Fibroblast of skin of right biceps (primary cell): ENCODE results near the gene TAMM41.
"Not testable (repeated sequence)": the region's sequence is repeated elsewhere in the genome, so short reads cannot be mapped to it uniquely, and the experiment has no call there.

Experiments
- DNase-seq: peaks from one replicate; pipeline ENCODE4 v3.0.0-alpha.2; 2013

TAMM41 gene

DNA sequence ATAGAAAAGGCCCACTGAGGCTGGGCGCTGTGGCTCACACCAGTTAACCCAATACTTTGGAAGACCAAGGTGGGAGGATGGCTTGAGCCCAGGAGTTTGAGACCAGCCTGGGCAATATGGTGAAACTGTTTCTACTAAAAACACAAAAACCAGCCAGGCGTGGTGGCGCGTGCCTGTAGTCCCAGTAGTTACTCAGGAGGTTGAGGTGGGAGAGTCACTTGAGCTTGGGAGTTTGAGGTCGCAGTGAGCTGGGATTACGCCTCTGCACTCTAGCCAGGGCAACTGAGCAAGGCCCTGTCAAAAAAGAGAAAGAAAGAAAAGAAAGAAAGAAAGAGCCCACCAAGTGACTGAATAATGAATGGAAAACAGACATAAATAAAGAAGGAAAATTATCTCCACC lies 32.0 kb downstream of the TAMM41 start:
- DNase-seq, result no peak

DNA sequence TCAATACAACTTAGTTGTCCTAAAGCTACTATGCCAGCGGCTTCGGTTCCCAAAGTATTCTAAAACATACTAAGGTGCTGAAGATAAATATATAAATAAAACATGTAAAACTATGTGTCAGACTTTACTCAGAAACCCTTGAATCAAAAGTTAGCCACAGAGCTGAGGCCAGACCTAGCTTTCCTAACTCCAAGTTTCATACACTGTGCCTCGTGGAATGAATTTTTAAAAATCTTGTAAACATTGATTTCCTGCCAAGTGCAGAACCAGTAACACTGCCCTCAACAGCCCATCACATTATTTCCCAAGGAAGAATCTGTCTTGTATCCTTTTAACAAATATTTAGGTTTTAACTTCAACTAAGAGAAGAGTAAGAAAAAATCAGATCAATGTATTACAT lies 36.4 kb downstream of the TAMM41 start:
- DNase-seq, result peak; percentile 45

DNA sequence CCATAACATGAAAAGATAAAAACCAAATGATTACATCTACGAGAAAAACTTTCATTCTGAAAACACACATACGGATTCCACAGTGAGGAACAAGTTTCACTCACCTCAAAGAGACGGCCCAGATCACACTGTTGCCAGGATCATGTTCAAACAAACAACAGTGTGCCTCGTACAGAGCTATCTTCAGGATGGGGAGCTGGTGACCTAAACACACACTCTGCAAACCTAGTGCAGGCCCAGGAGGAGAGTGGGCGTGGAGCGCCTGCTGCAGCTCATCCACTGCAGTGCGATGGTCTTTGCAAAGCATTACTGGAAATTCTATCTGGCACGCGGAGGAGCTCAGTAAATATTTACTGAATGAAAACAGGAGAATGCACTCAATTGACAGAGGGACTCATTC lies 38.5 kb downstream of the TAMM41 start:
- peak; percentile 14 for DNase-seq

DNA sequence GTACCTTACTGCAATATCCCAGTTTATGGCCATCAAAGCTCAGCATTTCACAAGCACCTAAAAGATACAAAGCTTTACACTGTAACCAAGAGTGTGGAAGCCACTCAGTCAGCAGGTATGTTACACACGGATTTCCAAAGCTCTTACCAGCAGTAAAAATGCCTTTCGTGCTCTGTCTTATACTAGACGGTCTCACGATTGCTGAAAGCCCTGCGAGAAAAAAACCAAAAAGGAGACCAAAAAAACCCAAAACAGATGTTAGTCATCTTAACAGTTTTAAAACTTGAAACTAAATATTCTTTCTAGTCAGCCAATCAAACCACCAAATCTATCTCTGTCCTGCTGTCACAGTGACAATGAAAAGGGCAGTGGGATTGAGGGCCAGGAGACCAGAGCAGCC lies 39.0 kb downstream of the TAMM41 start:
- DNase-seq, result peak; percentile 35

DNA sequence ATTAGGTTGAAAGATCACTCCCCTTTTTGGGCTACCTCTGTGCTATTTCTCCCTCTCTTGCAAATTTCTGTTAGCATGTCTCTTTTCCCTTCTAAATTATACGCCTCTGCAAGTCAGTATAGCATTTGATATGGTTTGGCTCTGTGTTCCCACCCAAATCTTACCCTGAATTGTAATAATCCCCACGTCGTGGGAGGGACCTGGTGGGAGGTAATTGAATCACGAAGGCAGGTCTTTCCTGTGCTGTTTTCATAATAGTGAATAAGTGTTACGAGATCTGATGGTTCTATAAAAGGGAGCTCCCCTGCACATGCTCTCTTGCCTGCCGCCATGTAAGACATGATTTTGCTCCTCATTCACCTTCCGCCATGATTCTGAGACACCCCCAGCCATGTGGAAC lies 41.0 kb downstream of the TAMM41 start:
- DNase-seq, result no peak

DNA sequence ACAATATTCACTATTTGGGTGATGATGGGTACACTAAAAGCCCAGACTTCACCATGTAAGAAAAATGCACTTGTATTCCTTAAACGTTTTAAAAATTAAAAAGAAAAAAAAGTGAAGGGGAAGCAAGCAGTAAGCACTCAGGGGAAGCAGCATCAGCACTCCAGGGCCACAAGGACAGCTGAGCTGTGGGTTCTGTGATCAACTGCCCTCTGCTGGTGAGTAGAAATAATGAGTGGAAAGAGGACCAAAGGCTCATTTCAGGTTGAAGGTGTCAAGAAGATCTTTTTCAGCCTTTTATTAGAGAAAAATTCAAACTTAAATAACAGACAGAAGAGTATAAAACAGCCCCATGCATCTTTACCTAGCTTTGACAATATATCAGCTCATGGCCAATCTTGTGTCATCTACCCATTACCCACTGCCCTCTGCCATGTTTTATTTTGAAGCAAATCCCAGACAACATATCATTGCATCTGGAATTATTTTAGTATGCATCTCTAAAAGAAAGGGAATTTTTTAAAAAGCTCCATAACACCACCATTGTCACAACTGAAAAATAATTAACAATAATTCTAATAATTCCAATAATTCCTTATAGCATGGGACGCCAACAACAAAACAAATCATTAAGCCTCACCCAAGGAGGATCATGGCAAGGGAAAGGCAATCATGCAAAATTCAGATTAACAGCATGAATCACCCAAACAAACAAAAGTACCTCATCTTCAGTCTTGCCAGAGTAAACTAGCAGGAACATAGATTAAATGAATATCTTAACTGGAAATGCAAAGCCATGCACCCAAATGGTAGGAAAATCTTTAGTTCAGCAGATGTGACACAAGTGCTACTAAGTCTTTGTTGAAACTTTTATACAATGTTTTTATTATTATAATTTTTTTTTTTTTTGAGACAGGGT lies 42.5 kb downstream of the TAMM41 start:
- DNase-seq, result peak; percentile 62

DNA sequence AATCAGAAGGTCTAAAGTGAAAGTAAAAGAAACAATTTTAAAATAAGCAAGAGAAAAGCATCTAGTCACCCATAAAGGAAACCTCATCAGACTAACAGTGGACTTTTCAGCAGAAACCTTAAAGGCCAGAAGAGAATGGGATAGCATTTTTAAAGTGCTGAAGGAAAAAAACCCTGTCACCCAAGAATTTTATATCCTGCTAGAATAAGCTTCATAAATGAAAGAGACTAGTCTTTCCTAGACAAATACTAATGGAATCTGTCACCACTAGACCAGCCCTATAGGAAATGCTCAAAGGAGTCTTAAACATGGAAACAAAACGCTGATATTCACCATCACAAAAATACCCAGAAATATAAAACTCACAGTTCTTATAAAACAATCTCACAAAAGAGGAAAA lies 46.9 kb downstream of the TAMM41 start:
- DNase-seq, result no peak

DNA sequence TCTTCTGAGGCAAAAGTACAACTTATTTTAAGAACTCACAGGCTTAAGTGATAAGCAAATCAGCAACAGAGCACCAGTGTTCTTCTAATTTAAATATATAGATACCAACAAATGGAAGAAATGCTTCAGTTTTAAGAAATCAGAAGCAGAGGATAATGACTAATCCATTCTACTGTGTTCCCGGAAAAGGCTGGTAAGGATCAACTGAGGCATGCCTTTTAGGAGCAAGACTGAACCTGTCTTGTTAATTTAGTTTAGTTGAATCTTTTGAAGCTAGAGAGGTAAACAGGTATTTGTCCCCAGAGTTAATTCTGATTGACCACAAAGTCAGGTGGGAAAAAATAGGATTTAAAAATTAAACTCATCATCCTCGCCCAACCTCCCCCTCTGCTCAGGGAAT lies 51.8 kb downstream of the TAMM41 start:
- DNase-seq, result no peak

DNA sequence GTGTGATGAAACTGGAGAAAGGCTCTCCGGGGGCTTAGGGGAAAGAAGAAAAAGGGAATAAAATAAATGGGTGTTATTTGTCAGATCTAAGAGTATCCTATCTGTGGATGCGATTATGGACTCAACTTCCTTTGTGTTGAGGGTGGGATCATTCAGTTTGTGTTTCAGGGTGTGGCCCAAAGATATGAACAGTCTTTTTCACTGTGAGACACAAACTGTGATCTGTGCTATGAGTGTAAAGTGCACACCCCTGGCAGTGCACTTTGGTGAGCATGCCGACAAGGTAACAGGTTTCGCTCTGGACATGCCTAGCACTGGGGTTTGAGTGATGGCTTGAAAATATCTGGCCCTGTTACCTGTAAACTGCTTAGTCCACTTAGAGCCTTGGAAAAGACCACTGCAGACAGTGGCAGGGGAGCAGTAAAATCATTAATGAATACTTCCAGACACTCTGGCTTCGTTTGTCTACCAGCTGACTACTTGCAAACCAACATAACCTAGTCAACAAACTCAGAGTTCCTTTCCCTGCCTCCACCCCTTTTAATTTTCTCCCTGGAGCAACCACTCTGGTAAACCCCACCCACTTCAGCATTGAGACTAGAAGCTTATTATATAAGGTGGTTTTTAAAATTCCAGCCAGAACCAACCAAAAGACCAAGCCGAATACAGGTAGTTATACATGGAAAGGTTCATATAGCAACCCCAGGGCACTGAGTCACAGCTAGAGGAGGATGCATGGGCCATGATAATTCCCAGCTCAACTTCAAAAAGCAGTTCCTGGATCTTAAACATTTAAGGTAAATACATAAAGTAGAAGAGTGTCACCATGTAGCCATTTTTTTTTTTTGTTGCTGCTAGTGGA lies 55.1 kb downstream of the TAMM41 start:
- DNase-seq, result no peak

DNA sequence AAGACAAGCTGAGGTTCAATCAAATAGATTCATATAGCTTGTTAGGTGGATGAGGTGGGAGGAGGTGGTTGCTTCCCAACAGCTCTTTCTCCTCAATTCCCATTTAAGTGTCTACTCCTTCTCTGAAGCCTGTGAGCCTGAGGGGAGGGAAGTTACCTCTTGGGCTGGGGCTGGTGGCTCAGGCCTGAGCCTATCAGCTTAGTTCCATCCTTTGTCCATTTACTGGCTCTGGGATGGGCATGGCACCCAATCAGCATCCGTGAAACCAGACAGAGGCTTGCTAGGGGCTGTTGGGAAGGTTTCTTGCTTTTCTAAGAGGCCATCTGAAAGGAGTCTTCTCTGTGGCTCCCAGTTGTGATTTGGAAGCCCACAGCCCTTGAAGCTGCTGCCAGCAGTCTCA lies 57.3 kb downstream of the TAMM41 start:
- DNase-seq, result no peak

DNA sequence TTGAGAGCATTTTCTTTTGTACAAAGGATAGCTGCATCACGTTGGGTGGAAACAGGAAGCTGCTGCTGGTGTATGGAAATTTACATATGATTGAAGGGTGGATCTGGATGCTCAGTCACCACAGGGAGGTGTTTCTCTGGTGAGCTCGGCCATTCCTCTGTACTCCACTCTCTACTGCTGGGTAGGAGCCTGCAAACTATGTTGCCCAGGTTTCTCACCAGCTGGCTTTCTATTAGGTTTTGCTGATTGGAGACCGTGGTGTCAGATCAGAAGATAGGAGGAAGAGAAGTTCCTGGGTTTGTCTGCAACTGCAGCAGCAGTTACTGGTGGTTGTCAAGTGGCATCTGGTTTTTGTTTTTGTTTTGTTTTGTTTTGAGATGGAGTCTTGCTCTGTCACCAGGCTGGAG lies 61.7 kb downstream of the TAMM41 start:
- no peak for DNase-seq

DNA sequence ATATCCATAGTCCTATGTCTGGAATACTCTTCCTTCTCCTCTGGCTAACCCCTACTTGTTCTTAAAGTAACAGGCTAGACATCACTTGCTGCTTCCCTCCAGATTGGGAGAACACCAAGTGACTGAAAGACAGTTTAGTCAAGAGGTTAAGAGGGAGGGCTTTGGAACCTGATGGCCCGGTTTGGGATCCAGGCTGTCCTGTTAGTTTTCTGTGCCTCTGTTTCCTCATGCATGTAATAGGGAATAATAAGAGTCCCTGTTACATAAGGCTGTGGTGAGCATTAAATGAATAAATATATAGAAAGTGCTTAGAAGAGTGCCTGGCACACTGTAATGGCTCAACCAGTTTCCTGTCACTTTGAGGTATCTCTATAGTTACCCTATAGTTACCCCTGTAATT lies 66.3 kb downstream of the TAMM41 start:
- no peak for DNase-seq

DNA sequence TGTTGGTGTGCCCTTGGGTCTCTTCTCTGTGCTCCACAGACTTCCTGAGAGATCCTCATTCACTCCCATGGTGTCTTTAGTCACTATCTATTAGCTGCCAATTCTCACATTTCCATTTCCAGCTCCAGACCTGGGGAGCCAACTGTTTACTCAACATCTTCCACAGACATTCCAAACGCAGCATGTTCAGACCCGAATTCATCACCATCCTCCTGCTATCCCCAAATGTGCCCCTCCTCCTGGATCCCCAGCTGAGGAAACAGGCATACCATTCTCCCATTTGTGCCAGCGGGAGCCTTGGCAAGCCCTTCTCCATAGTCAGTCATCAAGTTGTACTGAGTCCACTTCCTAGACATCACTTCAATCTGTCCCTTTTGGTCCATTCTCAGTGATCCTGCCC lies 67.1 kb downstream of the TAMM41 start:
- no peak for DNase-seq

DNA sequence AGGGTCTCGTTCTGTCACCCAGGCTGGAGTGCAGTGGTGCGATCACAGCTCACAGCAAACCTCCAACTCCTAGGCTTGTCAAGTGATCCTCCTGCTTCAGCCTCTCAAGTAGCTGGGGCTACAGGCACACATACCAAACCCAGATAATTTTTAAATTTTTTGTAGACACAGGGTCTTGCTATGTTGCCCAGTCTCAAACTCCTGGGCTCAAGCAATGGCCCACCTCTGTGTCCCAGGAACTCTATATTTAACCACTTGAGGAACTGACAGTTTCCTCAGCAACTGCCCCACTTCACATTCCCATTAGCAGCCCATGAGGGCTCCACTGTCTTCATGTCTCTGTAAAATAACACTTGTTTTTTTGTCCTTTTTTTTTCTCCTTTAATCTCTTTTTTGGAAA lies 68.4 kb downstream of the TAMM41 start:
- no peak for DNase-seq

DNA sequence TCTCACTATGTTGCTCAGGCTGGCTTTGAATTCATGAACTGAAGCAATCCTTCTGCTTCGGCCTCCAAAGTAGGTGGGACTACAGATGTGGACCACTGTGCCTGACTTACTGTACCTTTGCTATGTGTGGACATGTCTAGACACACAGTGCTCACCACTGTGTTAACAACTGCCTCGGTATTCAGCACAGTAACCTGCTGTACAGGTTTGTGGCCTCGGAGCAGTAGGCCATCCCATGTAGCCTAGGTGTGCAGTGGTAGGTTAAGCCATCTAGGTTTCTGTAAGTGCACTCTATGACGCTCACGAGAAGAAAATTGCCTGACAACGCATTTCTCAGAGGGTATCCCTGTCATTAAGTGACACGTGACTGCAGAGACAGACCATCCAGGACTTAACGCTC lies 70.3 kb downstream of the TAMM41 start:
- DNase-seq, result no peak

DNA sequence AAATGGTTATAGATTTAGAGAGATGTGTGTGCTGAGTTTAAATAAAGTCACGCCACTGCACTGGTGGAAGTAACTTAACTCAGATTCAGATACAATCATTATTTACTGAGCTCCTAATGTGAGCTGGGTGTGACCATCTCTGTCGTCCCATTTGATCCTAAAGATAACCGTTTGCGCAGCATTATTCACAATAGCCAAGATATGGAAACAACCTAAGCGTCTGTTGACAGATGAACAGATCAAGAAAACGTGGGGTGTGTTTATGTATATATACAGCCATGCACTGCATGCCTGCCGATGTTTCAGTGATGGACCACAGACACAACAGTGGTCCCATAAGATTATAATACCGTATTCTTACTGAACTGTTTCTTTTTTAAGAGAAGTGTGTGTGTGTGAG lies 71.2 kb downstream of the TAMM41 start:
- DNase-seq, result no peak

DNA sequence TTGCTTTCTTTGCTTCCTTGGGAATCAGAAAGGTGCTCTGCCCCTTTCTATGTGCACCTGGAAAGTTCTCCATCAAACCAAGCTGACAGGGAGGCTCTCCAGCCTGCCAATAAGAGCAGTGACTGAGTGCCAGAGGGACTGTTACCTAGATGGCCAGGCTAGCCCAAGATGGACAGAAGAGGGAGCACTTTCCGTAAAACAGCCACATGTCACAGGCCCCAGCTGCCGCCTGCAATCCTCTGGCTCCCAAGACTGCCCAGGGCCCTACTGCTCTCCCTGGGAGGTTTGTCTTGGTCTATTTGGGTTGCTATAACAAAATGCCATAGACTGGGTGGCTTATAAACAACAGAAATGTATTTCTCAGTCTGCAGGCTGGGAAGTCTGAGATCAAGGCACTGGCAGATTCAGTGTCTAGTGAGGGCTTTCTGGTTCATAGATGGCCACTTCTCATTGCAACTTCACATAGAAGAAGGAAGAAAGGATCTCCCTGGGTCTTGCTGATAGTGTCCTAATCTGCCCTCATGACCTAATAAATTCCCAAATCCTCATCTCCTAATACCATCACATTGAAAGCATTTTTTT lies 72.3 kb downstream of the TAMM41 start:
- DNase-seq, result peak; percentile 30

DNA sequence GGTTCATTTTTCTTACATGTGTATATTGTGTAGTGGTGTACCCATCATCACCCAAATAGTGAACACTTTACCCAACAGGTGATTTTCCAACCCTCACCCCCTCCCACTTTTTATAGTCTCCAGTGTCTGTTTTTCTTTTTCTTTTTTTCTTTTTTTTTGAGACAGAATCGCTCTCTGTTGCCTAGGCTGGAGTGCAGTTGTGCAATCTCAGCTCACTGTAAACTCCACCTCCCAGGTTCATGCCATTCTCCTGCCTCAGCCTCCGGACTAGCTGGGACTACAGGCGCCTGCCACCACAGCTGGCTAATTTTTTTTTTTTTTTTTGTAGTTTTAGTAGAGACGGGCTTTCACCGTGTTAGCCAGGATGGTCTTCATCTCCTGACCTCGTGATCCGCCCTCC lies 74.8 kb downstream of the TAMM41 start:
- DNase-seq, result not testable (repeated sequence)

DNA sequence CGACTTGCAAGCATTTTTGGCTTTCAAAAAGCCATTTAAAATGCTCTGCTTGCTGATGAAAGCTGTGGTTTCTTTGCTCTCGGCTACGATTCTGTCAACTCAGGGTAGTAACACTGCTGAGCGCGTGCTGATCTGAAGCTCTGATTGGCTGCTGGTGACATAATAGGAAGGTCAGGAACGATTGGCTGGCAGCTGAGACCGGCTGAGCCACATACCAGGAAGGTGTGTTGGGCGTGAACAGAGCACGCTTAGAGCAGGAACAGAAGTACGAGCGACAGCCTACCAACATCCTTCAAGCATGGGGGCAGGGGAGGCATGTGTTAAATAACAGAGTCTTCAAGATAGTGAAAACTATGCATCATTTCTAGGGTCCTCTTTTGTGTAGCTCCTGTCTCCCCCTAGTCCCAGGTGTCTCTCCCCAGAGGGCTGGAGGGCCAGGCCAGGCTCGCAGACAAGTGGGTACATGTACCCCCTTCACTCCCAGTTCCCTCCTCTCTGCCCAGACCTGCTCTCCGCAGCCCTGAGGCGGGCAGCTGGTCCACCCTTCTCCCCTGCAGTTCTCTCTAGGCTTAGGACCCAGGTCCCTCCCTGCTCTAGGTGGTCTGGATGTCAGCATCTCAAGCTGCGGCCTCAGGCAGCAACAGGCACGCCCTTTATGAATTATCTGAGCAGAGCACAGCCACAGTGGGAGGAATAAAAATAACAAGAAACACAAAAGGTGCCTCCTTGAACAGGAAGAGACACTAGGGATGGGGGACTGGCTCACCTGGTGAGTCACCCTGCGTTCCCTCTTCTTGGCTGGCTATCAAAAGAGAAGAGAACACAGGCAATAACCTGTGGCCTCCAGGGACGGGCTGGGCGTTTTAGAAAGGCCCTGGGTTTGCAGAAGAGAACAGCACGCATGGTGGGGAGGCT lies 76.0 kb downstream of the TAMM41 start:
- DNase-seq, result peak; percentile 86

DNA sequence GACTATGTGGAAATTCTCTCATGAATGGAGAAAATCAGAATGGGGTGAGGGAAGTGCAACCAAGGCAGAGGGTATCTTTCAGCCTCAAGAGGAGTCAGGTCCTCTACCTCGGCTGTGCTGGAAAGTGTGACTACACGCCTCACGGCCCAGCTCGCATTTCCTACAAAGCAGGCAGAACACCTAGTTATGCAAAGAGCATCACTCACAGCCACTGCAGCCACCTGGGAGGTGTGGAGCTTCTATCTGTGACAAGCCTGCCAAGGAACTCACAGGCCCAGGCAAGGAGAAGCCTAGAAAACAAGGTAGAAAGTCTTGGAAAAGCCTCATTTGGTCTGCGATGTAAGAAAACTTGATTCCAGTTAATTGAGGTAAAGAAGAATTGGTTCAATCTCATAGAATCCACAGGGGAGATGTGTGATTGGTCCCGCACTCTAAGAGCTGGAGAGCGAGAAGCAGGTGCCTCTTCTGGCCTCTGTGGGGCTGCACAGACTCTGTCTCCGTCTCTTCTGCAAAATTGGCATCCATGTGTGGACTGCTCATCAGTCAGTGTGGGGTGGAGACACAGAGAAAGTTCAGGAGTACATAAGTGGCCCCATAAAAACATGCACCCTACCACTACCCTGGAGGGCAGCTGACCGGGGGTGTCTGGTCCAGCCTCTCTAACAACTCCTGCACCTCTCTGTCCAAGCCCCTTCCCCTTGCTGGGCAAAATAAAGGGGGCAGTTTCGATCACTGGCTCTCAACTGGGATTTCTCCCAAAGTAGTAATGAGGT lies 76.8 kb downstream of the TAMM41 start:
- DNase-seq, result no peak

DNA sequence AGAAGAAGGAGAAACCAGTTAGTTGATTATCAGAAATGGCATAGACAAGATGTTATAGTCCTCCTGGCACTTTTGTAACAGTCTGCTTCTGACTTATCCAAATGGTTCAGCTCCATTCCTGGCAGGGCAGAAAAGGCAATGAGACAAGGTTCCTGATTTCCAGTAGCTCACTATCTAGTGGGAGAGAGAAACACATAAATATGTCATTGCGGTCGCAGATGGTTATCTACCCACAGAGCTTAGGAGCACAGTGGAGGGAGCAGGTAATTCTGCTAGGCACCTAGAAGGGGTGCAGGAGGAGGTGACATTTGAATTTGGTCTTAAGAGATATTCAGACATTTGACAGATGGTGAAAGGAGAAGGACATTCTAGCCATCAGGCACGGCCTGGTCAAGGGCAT lies 78.1 kb downstream of the TAMM41 start:
- no peak for DNase-seq

DNA sequence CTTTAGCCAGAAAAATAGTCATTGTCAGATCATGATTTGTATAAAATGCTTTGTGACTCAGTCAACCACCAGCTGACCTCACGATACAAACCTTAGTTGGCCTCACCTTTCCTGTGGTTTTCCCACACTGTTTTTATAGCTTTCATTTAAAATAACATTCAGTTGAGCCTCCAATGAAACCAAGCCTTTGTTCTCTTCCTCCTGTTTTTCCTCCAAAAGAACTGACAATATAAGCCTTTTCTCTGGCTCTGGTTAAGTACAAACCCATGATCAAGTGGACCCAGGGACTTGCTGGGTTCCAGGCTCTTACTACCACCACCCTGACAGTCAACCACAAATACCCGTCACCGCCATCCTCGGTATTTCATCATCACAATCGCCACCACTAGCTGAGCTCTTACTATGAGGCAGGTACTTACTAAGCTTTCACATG lies 81.7 kb downstream of the TAMM41 start:
- DNase-seq, result peak; percentile 70
